Right ventricle myocardium superior (tissue), 1 donor: ENCODE data around the gene TBC1D30. TPM values are rescaled to one million over a fixed set of nuclear protein-coding genes. Genes with fewer than 3 reads are reported as not detected.
"Not testable (repeated sequence)": the region's sequence is repeated elsewhere in the genome, so short reads cannot be mapped to it uniquely, and the experiment has no call there.

Experiments used
- ATAC-seq: fragments of 200-7000 bp; cut with Tn5 transposase; one replicate; pipeline ENCODE4 v1.9.1; 2020; ENCODE audit warnings: mild to moderate bottlenecking; ENCODE audit not compliant: poor library complexity
- DNase-seq: peaks from one replicate; pipeline ENCODE4 v3.0.0-alpha.2; 2020
- intact Hi-C: fragments of 100-400 bp; cut with DNase I; formaldehyde crosslinking; loops from one replicate; pipeline ENCODE4 v1.11.2; 2022
- long read RNA-seq: library from polyadenylated mRNA; unstranded; transcript quantifications from one replicate; pipeline ENCODE4 v2.0.0, GENCODE V29; 2021
- total RNA-seq: library from RNA; stranded (reverse); fragmentation: NEBNext Ultra II Directional; extraction: Animal tissue kit (Norgen Biotek cat#: 25700); gene quantifications from one replicate; pipeline ENCODE4 v1.2.1, GENCODE V29; 2021
- donor health status: DM: no; HTN: yes; CAD: no; lungs with severe emphysema.

The TBC1D30 gene, protein sequence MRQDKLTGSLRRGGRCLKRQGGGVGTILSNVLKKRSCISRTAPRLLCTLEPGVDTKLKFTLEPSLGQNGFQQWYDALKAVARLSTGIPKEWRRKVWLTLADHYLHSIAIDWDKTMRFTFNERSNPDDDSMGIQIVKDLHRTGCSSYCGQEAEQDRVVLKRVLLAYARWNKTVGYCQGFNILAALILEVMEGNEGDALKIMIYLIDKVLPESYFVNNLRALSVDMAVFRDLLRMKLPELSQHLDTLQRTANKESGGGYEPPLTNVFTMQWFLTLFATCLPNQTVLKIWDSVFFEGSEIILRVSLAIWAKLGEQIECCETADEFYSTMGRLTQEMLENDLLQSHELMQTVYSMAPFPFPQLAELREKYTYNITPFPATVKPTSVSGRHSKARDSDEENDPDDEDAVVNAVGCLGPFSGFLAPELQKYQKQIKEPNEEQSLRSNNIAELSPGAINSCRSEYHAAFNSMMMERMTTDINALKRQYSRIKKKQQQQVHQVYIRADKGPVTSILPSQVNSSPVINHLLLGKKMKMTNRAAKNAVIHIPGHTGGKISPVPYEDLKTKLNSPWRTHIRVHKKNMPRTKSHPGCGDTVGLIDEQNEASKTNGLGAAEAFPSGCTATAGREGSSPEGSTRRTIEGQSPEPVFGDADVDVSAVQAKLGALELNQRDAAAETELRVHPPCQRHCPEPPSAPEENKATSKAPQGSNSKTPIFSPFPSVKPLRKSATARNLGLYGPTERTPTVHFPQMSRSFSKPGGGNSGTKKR
- total RNA-seq, result 0.83 TPM
- long read RNA-seq, partial matches to known transcripts, result 0 of 2 reads
- long read RNA-seq, other reads (novel, unspliced or antisense), result 2 of 2 reads

DNA sequence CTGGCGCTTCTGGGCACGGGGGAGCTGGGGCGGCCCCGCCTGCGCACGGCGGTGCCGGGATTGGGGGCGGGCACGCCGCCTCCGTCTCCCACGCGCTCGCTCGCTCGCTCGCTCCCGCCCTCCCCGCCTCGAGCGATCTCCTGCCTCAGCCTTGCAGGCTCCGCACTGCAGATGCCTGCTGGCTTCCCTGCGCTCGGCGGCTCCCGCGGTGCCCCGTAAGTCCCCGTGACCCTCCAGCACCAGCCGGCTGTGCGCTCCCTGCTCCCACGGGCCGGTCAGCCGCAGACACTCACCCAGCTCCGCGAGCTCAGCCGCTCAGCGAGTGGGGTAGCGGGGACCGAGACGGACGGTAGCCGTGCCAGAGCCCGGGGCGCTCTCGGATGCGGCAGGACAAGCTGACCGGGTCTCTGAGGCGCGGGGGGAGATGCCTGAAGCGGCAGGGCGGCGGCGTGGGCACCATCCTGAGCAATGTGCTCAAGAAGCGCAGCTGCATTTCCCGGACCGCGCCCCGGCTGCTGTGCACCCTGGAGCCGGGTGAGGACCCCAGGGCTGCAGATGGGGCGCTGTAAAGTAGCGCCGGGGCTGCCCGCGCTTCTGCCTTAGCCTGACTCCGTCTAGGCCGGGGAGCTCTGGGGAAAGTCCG lies at the start of gene TBC1D30:
Gene TBC1D30, plus strand, starts transcription at position 148 of the 643 bp plus-strand sequence. Its CDS starts 233 bp downstream, at position 381.
- ATAC-seq (peak; percentile 79), DNase-seq (peak; percentile 40)
- intact Hi-C loops, result no loop called here

DNA sequence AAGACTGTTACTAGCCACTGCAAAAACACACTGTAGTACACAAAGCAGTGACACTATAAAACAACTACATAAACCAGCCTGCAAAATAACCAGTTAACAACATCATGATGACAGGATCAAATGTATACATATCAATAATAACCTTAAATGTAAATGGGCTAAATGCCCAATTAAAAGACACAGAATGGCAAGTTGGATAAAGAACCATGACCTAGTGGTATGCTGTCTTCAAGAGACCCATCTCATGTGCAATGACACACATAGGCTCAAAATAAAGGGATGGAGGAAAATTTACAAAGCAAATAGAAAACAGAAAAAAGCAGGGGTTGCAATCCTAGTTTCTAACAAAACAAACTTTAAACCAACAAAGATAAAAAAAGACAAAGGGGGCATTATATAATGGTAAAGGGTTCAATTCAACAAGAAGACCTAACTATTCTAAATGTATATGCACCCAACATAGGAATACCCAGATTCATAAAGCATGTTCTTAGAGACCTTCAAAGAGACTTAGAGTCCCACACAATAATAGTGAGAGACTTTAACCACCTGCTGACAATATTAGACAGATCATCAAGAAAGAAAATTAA lies 49.2 kb upstream of the TBC1D30 start:
- intact Hi-C loops, DNase-seq, ATAC-seq: not testable (repeated sequence)

DNA sequence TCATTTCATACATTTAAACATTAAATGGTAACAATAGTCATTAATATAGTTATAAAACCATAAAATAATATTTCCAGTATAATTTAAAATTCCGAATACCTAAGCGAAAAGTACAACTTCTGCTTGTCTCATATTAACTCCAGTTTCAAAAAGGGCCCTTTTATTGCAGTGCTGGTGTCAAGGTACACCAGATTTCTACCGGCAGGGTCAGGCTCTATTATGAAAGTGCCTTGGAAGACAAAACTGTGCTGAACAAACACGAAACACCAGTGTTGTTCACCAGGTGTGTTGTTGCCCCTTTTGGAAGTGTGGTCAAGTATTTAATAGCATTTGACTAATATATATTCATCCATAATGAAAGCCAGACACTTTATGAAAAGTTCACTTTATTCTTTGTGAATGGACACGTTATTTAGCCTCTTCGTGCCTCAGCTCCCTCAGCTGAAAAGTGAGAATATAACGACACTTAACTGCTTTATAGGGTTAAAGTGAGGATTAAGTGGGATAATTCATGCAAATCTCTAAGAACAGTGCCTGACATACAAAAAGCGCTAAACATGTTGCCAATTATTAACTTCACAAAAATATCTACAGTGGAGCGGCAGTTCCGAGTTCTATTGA lies 45.0 kb upstream of the TBC1D30 start:
- ATAC-seq (no peak), DNase-seq (no peak)
- intact Hi-C loops, result no loop called here

DNA sequence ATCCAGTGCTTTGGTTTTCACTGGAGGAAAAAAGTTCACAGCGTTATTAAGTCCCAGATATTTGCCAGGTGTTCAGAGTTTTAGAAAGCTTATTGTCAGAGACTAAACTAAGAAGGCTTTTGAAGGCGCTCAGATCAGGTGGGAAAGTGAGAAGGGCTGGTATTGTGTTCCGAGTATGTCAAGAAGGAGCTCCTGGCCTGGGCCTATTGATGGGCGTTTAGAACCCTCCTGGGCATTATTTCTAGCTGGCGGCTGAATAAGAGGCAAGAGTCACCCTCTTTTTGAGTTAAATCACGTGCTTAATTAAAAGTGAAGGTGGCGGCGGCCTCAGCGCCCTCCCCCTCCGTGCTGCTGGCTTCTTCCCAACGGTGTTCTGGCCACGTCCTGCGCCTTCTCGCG lies 44.3 kb upstream of the TBC1D30 start:
- ATAC-seq, result no peak
- intact Hi-C loops, result no loop called here
- DNase-seq, result no peak

DNA sequence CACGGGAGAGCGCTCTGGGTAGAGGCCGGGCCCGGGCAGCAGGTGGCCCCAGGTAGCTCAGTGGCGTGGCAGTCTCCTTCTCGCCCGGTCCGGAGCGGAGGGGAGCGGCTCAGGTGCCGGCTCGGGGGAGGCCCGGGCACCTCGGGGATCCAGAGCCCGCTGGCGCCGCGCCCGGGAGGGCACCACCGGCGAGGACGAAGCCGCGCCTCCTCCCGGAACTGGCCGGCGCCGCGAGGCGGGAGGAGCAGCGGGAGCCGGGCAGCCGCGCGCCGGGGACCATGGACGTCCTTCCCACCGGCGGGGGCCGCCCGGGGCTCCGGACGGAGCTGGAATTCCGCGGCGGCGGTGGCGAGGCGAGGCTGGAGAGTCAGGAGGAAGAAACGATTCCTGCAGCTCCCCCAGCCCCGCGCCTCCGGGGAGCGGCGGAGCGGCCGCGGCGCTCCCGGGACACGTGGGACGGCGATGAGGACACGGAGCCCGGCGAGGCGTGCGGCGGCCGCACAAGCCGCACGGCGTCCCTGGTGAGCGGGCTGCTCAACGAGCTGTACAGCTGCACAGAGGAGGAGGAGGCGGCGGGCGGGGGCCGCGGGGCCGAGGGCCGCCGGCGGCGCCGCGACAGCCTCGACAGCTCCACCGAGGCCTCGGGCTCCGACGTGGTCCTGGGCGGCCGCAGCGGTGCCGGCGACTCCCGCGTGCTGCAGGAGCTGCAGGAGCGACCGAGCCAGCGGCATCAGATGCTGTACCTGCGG lies 43.7 kb upstream of the TBC1D30 start:
- intact Hi-C loops, result no loop called here

DNA sequence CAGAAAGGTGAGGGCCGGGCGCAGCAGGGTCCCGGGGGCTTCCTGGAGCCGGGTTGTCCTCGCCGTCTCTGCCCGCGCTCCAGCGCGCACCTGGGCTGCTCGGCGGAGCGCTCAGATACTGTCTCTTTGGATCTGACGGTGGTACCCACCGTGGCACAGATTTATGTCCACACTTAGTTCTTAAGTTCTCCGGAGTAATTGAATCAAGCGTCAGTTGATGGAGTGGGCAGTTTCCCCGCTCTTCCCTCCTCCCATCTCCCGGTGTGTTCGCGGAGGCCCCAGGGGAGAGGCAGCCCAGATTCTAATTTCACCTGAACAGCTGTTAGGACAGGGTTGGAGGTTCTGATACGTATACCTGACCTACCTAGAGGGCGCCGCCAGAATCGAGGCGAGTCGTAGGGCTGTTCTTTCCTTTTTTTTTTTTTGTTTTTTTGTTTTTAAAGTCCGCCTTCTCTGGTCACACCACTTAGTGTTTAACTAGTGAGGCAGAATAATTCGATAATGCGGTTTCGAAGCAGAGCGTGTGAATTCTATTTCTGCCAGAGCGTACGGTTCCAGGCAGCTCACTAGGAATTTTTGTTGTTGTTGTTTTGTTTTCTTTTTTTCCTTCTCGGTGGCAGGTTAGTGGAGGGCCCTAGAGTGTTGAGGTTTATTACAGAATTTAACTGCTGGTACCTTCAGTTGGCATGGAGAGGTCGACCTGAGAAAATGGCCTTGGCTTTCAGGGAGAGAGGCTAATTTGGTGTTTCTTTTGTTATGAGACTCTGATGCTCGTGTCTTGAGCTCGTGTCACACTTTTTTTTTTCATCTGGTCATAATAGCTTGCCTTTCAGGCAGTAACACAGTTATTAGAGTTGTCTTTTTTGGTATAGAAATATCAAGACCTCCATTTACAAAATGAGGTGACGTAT lies 42.9 kb upstream of the TBC1D30 start:
- DNase-seq (no peak), ATAC-seq (peak; percentile 8)
- intact Hi-C loops, result no loop called here

More for the DNA sequence above, 43.7 kb upstream of the TBC1D30 start:
- DNase-seq (peak; percentile 68), ATAC-seq (peak; percentile 83)

DNA sequence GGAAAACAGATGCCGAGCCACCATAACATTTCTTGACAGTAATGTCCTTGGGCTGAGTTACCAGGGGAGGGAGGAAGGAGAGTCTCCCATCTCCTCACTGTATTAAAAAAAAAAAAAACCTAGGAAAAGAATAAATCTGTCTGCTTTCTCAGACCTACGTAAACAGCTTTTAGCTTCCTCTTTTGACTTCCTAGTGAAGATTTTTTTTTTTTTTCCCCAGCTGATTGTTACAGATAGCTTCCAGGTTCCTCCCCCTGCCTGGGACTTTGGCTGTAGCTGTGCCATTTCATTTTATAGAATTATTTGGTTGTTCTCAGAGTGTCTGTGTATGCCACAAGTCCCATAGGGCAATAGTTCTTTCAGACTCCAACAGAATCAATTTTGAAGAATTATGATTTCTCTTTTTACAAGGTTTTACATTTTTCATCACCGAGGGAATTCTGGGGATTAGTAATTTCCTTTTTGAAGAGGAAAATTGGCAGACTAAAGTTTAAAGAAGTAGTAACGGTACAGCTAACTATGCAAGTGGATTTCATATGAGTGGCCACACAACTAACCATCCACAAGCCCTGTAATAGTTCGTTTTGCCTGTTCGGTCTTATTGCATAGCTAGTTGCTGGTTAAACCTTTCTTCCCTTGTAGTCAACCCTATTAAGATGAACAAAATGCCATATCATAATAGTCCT lies 42.1 kb upstream of the TBC1D30 start:
- ATAC-seq, result no peak
- no peak for DNase-seq
- intact Hi-C loops, result no loop called here

DNA sequence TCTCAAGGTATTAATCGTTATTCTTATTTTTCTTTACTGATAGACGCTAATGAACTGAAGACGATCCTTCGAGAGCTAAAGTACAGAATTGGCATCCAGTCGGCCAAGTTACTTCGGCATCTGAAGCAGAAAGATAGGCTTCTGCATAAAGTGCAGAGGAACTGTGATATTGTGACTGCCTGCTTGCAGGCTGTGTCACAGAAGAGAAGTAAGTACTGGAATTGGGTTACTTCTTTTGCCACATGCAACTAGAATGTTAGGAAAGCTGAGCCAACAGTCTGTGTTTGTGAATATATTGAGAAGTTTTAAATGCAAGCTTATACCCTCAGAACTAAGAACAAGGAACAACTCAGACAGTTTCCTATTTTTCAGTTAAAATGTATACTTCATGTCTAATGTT lies 38.6 kb upstream of the TBC1D30 start:
- intact Hi-C loops, result no loop called here
- no peak for ATAC-seq
- no peak for DNase-seq

DNA sequence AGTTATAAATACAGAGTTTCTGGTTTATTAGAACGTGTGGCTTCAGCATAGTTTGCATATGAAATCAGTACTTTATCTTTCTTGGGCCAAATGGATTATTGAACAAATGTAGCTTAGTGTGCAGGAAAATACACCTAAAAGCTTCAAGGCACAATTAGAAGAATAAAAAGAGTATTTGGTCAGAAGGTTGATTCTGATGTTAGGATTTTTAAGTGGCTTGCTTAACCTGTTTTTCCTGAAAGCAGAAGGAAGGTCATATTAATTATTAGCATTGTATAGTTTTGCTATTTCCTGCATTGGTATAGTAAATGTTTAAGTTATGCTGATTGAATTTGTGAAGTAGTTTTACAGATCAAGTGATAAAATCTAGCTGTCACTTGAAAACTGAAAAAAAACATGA lies 34.3 kb upstream of the TBC1D30 start:
- DNase-seq (no peak), ATAC-seq (no peak)
- intact Hi-C loops, result no loop called here

DNA sequence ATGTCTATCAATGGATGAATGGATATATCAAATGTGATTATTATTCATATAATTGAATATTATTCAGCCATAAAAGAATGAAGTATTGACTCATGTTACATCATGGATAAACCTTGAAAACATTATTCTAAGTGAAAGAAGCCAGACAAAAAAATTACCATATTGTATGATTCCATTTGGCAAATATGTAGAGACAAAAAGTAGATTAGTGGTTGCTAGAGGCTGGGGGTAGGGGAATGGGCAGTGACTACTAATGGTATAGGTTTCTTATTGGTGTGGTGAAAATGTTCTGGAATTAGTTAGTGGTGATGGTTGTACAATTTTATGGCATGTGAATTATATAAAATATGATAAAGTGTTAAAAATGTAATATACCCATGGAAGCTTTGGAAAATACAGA lies 33.4 kb upstream of the TBC1D30 start:
- no peak for ATAC-seq
- intact Hi-C loops, result no loop called here
- no peak for DNase-seq

DNA sequence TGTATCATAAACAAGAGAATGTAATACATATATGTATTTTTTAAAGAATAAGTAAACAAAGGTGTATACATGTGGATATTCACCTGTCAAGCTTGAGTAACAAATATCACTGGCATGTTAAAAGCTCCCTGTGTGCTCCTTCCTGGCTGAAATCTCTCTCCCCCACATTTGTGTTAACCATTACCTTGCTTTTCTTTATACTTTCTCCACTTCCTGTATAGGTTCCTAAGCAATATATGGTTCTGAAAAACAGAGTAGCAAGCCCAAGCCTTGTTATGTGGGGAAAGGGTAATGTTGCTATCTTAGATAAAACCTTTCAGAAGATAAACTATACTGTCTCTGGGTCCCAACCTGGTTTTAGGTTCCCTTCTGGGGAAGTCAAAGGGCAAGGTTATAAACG lies 32.3 kb upstream of the TBC1D30 start:
- ATAC-seq (no peak), DNase-seq (no peak)
- intact Hi-C loops, result no loop called here

DNA sequence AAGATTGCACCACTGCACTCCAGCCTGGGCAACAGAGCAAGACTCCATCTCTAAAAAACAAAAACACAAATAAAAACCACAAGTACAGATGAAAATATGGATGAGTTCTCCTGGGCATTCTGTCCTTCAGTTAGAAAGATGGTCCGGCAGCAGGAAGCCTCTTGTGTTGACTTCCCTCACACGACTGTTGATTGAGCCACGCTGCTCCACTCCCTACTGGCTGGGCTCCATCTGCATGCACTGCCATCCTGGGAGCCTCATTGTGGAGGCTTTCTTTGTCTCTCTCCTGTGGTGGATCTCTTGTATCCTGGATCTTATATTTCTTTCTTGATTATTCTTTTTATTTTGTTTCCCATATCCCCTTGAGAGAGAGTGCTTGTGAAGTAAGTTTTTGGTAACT lies 30.8 kb upstream of the TBC1D30 start:
- no peak for ATAC-seq
- intact Hi-C loops, result no loop called here

DNA sequence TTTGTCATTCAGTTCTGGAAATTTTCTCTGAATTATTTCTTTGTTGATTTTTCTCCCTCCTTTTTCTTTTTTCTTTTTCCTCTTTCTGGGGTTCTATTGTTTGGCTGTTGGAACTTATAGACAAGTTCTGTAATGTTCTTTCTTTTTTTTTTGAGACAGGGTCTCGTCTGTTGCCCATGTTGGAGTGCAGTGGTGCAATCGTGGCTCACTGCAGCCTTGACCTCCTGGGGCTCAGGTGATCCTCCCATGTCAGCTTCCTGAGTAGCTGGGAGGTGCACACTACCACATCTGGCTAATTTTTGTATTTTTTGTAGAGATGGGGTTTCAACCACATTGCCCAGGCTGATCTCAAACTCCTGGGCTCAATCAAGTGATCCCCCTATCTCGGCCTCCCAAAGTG lies 30.1 kb upstream of the TBC1D30 start:
- no peak for ATAC-seq
- intact Hi-C loops, result no loop called here
- no peak for DNase-seq

More for the DNA sequence above, 30.8 kb upstream of the TBC1D30 start:
- DNase-seq, result no peak

DNA sequence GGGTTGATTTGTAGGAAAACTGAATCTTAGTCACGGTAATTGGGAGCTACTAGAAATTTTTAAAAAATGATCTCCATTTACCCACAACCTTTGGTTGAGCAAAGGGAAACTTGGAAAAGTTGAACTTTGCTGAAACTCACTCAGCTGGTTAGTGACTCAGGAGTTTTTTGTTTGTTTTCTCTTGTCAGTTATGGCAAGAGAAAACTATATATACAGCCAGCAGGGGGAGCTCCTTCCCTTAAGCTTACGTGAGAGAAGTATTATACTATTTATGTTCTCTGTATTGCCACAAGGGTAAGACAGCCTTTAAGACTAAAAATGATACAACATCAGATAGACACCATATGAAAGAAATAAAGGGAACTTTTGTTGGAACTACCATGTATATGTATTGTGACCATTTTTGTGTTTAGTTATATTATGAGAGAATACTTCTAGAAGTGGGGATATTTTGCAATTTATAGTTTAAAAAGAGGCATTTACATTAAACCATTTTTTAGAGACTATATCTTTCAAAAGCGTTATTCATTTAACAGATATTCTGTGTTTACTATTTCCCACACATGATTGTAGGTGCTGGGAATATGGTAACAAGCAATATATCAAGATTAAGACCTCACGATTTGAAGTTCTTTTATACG lies 28.1 kb upstream of the TBC1D30 start:
- no peak for DNase-seq
- intact Hi-C loops, result no loop called here
- peak; percentile 90 for ATAC-seq

DNA sequence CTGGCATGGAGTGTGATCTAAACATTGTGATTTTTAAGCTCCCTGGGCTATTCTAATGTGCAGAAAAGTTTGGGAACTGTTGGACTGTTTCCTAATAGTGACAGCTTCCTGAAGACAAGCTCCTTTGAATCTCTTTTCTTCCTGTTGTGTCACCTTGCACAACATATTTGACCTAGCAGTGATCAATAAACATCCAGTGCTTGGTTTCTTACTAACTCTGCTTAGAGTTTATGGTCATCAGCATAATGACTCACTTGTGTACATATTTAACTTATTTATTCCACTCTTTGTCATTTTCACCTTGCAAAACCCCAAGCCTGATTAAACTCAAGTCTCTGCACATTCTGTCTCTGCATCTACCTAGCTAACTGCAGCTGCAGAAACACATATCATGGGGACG lies 27.3 kb upstream of the TBC1D30 start:
- intact Hi-C loops, result no loop called here
- DNase-seq, result no peak
- ATAC-seq, result no peak

DNA sequence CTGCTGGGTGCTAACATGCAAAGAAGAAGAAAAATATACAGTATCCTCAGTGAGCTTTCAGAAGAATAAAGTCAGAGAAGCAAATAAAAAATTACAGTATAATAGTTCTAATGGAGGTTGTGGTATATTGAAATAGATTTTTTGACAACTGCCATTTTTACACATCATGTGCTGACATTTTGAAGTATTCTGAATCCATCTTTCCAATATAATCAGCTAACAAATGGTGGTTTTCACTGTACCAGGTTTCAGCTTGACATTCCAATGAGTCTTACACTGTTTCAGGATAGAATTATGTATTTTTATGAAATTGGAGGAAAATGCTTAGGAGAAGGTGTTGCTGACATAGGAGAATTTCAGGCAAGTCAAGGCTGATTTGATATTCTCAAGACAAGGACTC lies 26.3 kb upstream of the TBC1D30 start:
- intact Hi-C loops, result no loop called here
- DNase-seq, result no peak
- no peak for ATAC-seq
